HG02588 (cell line): ENCODE measurements around the gene MBNL2.
"Not testable (repeated sequence)": the region's sequence is repeated elsewhere in the genome, so short reads cannot be mapped to it uniquely, and the experiment has no call there.

Experiments
- ATAC-seq: cut with Tn5 transposase; IDR thresholded peaks from one replicate; pipeline ENCODE4 v1.9.1; 2021; ENCODE audit warnings: mild to moderate bottlenecking, moderate library complexity; ENCODE audit not compliant: unreplicated experiment

The MBNL2 gene

DNA sequence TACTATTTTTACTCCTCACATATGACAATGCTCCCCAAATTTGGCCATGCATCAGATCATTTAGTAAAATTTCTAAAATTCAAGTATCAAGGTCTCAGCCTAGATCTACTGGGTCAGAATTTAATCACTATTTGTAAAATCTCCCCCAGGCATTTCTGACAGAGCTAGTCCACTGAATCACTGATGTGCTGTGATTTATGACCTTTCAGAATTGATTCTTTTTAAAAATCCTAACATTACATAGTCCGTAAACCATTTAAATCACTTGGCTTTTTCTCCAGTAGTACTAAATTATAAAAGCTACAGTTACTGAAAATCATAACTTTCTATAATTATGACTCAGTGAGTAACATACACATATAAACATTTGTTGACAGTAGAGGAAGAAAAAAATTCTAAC is 119.0 kb downstream of the MBNL2 start:
- no peak for ATAC-seq

GRCh38 chr13:97342136-97342535 is 120.0 kb downstream of the MBNL2 start:
- no peak for ATAC-seq

GRCh38 chr13:97342936-97343335 is 120.8 kb downstream of the MBNL2 start:
- ATAC-seq = no peak

DNA sequence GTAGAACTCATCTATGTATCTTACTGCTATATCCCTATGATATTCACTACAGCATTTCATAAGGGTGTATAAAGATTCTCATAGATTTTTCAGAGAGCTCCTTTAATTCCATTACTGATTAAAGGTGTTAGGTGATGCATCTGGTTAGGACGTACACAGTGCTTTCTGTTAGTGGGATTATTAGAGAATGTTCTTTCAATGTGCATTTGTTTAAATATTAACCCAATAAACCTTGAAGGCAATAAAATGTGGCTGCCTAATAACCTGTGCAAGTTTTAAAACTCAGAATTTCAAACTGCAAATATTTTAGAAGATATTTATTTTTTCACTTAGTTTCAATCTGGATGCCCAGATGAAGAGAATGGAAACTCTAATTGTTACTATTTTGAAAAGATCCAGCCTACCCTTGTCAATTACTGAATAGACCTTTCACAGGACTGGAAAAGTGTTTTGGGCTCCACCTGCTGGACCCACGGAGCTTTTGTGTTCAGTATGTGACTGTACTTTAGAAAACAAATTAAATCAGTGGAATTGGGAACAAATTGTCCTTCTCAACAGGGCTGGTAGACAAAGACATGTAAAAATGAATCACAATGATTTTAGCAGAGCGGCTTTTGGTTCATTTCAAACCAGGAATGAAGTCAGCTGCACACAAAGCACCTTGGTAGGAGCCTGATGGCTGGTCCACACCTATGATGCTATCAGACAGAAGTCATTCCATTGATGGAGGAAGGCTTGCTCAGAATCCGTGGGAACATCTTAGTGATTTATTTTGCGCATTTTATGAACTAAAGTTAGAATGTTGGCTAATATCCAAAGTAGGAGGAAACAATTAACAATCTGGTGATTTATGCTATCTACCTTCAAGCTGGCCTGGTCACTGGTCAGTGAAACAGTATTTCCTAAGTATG is 122.4 kb downstream of the MBNL2 start:
- peak; percentile 59 for ATAC-seq

DNA sequence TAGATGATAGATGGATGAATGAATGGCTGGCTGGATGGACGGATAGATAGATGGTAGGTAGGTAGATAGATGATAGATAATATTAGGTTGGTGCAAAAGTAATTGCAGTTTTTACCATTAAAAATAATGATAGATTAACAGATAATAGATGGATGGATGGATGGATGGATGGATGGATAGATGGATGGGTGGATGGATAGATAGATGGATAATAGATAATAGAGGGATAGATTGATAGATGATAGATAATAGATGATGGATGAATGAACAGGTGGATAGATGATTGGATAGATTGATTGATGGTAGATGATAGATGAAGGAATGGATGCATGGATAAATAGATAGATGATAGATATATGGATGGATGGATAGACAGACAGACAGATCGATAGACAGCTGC is 124.0 kb downstream of the MBNL2 start:
- no peak for ATAC-seq

DNA sequence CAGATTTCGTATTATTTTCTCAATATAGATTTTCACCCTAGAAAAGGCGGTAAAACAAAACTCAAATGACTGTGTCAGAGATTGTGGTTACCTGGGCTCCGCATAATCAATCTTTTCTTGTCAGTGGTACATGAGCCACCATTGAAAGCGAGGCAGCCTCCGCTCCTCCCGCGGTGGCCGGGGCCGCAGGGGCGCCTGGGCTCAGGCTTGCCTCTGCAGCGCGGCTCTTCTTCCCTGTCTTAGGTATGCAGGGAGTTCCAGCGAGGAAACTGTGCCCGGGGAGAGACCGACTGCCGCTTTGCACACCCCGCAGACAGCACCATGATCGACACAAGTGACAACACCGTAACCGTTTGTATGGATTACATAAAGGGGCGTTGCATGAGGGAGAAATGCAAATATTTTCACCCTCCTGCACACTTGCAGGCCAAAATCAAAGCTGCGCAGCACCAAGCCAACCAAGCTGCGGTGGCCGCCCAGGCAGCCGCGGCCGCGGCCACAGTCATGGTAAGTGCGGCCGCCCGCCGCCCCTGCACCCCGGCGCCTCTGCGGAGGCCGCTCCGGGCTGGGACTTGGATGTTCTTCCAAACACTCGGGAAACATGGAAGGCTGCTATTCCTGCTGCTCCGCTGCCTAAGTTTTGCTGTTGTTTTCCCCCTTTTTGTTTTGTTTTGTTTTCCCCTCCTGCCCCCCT is 124.6 kb downstream of the MBNL2 start:
- no peak for ATAC-seq

GRCh38 chr13:97347255-97347932 is 125.3 kb downstream of the MBNL2 start:
- no peak for ATAC-seq

DNA sequence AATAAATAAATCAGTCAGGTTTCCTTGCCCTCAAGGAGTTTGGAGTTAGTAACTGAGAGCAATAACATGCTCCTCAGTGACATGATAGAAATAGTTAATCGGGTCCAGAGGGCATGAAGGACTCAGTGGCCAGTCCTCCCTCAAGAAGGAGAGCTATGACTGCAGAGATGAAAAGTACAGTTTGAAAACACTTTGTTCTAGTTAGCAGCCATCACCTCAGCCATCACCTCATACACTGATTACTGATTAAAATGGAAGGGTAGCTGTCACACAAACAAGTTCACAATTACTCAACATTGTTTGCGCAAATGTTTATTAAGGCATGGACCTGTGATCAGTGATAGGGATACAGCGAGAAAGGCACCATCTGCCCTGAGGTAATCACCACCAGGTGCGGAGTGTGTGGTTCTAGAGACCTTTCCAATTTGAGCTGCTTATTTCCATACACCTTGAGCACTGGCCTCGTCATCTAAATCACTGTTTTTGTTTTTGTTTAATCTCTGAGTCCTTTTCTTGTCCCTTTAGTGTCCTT is 126.5 kb downstream of the MBNL2 start:
- ATAC-seq = no peak

DNA sequence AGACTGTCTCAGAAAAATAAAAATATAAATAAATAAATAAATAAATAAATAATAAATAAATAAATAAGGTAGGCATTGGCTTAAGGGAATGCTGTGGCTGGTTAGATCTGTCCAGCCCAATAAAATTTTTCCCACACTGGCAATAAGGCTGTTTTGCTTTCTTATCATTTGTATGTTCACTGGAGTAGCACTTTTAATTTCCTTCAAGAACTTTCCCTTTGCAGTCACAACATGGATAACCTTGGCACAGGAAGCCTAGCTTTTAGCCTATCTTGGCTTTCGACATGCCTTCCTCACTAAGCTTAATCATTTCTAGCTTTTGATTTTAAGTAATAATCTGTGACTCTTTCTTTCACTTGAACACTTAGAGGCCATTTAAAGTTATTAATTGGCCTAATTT is 129.9 kb downstream of the MBNL2 start:
- not testable (repeated sequence) for ATAC-seq

- ATAC-seq = no peak
These were observed 130.7 kb downstream of the MBNL2 start for GRCh38 chr13:97352815-97353214.

- ATAC-seq = no peak
These were observed 132.0 kb downstream of the MBNL2 start for GRCh38 chr13:97353927-97354675.

GRCh38 chr13:97354808-97355207 is 132.7 kb downstream of the MBNL2 start:
- no peak for ATAC-seq

- no peak for ATAC-seq
These were observed 134.5 kb downstream of the MBNL2 start for GRCh38 chr13:97356592-97356991.

GRCh38 chr13:97359181-97360057 is 137.3 kb downstream of the MBNL2 start:
- peak; percentile 91 for ATAC-seq

DNA sequence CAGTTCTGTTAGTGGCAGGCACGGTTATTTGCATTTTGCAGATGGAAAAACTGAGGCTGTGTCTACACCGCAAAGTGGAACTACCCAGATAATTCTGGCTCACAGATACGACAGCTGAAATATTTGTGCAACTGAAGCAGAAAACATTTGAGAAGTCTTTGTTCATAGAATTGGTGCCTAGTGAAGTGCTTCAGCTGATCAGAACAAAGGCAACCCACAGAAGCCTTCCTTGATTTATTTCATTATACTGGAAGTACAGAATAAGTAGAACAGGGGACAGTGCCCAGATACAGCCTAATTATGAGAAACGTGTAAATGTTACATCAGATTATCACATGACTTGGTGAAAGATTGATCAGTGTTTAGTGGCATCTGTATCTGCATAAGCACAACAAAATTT is 138.5 kb downstream of the MBNL2 start:
- no peak for ATAC-seq

GRCh38 chr13:97364031-97364430 is 141.9 kb downstream of the MBNL2 start:
- ATAC-seq = no peak

DNA sequence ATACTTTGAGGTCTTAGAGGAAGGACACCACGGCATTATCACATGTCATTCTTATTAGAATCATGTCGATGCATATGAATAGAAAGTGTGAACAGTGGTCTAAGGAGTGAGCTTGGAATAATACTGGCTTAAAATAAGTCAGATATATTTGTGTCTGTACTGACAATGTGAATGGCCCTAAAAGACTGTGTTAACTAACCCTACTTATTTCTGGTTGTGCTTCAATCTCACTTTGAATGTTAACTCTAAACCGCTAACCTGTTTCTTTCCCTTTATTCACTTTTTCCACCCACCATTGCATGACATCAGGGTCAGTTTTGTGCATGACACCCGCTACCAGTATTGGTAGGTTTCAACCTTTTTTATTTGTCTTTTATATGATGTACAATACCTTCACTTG is 142.7 kb downstream of the MBNL2 start:
- ATAC-seq = no peak

- no peak for ATAC-seq
These were observed 144.1 kb downstream of the MBNL2 start for GRCh38 chr13:97366172-97366688.

DNA sequence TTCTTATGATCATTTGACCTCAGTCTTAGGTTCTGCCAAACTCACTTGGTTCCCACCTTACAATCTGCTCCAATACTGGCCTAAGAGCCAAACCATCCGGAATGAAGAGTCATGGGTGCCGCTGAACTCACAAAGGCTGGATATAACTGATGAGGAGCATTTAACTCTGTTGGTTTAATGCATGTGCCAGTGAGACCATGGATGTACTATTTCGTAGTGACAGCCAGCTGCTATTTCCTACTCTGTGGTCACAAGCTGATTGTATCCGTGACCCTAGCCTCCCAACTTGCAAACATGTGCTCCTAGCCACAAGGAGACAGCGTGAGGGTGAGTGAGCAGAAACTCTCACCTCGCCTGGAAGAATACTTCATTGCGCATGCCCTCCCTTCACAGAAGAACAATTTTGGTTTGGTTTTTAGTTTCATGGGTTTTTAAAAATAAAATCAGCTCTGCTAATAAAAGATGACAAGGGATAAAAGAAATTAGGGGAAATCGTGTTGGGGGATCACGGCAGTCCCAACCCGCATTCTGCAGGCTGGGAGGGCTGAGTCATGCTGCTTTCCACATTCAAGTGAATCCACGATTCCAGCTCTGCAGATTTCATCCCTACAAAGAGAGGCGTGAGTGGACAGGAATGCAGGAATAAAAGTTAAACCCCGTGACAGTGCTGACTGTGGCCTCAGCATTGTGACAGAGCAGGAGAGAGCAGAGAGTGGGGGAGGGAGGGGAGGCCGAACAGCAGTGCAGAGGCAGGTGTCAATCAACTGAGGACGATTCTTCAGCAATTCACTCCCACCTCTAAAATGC is 145.1 kb downstream of the MBNL2 start:
- no peak for ATAC-seq
